Colonic mucosa (tissue), 4 donors: ENCODE measurements around the gene HMBS. TPM values are rescaled to one million over a fixed set of nuclear protein-coding genes. Genes with fewer than 3 reads are reported as not detected.

ENCODE experiments used
- DNase-seq: peaks from one replicate; pipeline ENCODE4 v3.0.0-alpha.2; 2020
- H3K27ac ChIP-seq: fragments of 200-600 bp; one replicate; pipeline ENCODE4 v1.8.0; 2021
- H3K27me3 ChIP-seq: fragments of 200-600 bp; one replicate; pipeline ENCODE4 v1.8.0; 2021
- H3K36me3 ChIP-seq: fragments of 200-600 bp; one replicate; pipeline ENCODE4 v1.8.0; 2021
- H3K4me1 ChIP-seq: fragments of 200-600 bp; one replicate; pipeline ENCODE4 v1.8.0; 2021; ENCODE audit warnings: mild to moderate bottlenecking
- H3K4me3 ChIP-seq: fragments of 200-600 bp; one replicate; pipeline ENCODE4 v1.8.0; 2021
- H3K9ac ChIP-seq, 2 donors: one replicate each; pipeline ENCODE4 v1.7.0; 2013; ENCODE audit warnings: control low read depth in 2 of 2, low read depth in 2 of 2, low read length in 2 of 2
- H3K9me3 ChIP-seq: fragments of 200-600 bp; one replicate; pipeline ENCODE4 v1.8.0; 2021
- intact Hi-C: fragments of 100-400 bp; cut with DNase I; formaldehyde crosslinking; loops from one replicate; pipeline ENCODE4 v1.14.1; 2022
- total RNA-seq, 2 donors: library from RNA; stranded (reverse); fragmentation: NEBNext Ultra II Directional in 1 of 2; extraction: Animal tissue kit (Norgen Biotek cat#: 25700) in 1 of 2; gene quantifications; one replicate each; pipeline ENCODE4 v1.2.1, GENCODE V29; 2021
- TF ChIP-seq, protein P1 (sequence below): fragments of 200-600 bp; IDR thresholded peaks from one replicate; pipeline ENCODE4 v1.8.0; 2022; ENCODE audit warnings: antibody characterized with exemption, mild to moderate bottlenecking
- donor health status: healthy.
- donor health status: DM: no; HTN: no; CAD: no.
- donor health status: DM: no; HTN: no; CAD: no.

The HMBS gene
- total RNA-seq, 2 donors from 2014 or later = 18.7 to 50.5 TPM

DNA sequence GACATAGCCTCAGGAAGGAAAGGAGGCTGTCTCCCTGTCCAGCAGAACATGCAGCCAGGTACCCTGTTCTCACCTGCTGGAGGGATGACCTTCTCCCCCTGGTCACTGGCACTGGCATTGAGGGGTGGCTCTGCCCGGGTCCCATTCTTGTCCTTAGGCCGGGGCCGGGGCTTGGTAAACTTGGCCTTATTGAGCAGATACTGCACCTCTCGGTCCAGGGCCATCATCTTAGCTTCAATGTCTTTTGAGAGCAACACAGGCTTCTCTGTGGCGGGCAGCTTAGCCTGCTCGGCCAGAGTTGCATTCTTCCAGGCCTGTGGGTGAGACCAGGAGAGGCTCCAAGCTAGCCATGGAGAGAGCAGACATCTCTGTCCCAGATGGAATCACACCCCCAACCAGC lies 38.2 kb upstream of the HMBS start:
- intact Hi-C loops = no loop called here
- Histone ChIP-seq H3K4me1 (no peaks in the 10 kb centered on the region), H3K36me3 (peaks cover 18% of the 10 kb centered on the region), H3K27ac (no peak overlapping the region), H3K9me3 (no peaks in the 10 kb centered on the region), H3K9ac (no peak overlapping the region), H3K27me3 (no peaks in the 10 kb centered on the region), H3K4me3 (no peak overlapping the region)
- TF ChIP-seq, protein P1, sequence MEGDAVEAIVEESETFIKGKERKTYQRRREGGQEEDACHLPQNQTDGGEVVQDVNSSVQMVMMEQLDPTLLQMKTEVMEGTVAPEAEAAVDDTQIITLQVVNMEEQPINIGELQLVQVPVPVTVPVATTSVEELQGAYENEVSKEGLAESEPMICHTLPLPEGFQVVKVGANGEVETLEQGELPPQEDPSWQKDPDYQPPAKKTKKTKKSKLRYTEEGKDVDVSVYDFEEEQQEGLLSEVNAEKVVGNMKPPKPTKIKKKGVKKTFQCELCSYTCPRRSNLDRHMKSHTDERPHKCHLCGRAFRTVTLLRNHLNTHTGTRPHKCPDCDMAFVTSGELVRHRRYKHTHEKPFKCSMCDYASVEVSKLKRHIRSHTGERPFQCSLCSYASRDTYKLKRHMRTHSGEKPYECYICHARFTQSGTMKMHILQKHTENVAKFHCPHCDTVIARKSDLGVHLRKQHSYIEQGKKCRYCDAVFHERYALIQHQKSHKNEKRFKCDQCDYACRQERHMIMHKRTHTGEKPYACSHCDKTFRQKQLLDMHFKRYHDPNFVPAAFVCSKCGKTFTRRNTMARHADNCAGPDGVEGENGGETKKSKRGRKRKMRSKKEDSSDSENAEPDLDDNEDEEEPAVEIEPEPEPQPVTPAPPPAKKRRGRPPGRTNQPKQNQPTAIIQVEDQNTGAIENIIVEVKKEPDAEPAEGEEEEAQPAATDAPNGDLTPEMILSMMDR = no peak
- no peak for DNase-seq

DNA sequence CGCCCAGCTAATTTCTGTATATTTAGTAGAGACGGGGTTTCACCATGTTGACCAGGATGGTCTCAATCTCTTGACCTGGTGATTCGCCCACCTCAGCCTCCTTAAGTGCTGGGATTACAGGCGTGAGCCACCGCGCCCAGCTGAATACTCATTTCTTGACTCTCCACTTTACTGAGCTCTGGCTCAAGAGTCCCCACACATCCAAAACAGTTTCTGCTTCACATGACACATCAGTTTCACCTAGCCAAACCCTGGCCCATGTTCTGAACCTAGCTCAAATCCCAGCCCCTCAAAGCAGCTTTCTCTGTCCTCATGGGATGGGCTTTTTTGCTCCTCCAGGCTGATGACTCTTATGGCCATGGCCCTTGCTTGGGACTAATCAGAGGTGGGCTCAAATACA lies 37.5 kb upstream of the HMBS start:
- no peak overlapping the region for H3K27ac ChIP-seq
- intact Hi-C loops = no loop called here
- no peaks in the 10 kb centered on the region for H3K4me1 ChIP-seq
- TF ChIP-seq, protein P1 = no peak
- no peak overlapping the region for H3K9ac ChIP-seq
- no peak overlapping the region for H3K4me3 ChIP-seq
- DNase-seq = no peak
- no peaks in the 10 kb centered on the region for H3K9me3 ChIP-seq
- H3K36me3 ChIP-seq = peaks cover 25% of the 10 kb centered on the region
- H3K27me3 ChIP-seq = no peaks in the 10 kb centered on the region

DNA sequence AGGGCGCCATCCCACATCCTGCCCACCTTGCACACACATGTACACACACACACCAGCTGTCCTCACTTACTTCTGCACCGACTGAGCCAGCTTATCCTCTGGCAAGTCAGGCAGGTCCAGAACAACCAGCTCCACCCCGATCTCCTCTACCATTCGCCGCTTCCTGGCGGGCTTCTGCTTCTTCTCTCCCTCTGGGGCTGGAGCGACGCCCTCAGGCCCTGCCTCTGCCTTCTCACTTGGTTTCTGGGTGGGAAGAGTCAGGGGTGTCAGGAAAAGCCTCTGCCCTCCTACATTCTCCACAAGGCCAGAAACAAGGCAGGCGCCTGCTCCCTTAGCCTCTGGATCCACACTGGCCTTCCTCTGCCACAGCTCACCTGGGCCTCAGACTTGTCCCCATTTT lies 36.0 kb upstream of the HMBS start:
- intact Hi-C loops = no loop called here
- TF ChIP-seq, protein P1 = no peak
- Histone ChIP-seq H3K4me3 (no peak overlapping the region), H3K27ac (no peak overlapping the region), H3K9me3 (no peaks in the 10 kb centered on the region), H3K36me3 (peaks cover 33% of the 10 kb centered on the region), H3K27me3 (no peaks in the 10 kb centered on the region), H3K9ac (no peak overlapping the region), H3K4me1 (no peaks in the 10 kb centered on the region)
- DNase-seq = no peak

DNA sequence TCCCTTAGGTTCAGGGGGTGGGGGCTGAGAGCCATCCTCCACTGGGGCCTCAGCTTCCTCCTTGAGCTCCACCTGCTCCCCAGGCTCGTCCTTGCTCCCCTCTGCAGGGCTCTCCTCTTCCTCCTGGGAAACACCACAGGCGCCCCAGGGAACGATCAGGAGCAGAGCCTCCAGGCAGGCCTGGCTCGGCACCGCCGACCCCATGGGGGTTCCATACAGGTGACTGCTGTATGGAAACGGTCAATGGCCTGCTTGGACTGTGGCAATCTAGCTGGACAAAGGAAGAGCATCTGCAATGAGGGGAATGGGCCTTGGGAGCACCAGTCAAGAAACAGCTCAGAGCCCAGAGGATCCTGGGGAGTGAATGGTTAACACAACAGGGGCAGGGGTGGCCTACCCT lies 35.6 kb upstream of the HMBS start:
- Histone ChIP-seq H3K27ac (no peak overlapping the region), H3K4me1 (no peaks in the 10 kb centered on the region), H3K4me3 (no peak overlapping the region), H3K27me3 (no peaks in the 10 kb centered on the region), H3K36me3 (peaks cover 35% of the 10 kb centered on the region), H3K9ac (no peak overlapping the region), H3K9me3 (no peaks in the 10 kb centered on the region)
- TF ChIP-seq, protein P1 = no peak
- DNase-seq = no peak
- intact Hi-C loops = no loop called here

DNA sequence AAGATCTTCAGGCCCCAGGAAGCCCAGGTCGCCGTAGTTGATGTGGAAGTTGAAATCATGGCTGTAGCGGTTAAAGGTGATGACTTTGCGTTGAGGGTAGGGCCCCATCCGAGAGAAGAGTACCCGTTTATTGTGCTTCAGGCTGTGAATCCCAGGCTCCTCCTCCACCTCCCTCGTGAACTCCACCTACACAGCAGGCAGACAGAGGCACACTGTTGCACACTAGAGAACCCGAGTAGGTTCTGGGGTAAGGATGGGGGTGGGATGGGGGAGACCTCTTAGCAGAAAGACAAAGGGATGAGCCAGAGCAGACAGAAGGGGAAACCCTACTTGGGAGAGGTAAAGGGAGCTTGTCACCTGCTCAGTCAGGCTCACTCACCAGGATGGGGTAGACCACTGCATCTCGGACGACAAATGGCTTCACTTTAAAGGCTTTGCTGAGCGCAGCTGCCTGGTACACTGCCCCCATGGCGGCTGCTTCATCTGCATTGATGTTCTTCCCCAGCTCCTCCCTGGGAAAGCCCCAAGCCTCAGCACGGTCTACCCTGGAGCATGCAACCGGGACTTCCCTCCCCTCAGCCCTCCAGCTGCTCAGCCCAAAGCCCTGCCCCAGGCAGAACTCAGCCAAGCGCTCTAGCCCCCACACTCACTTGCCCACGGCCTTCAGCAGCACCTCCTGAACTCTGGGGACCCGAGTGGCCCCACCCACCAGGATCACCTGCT lies 33.1 kb upstream of the HMBS start:
- Histone ChIP-seq H3K9ac (no peak overlapping the region), H3K4me3 (no peak overlapping the region), H3K36me3 (peaks cover 34% of the 10 kb centered on the region), H3K27me3 (no peaks in the 10 kb centered on the region), H3K27ac (no peak overlapping the region), H3K4me1 (no peaks in the 10 kb centered on the region), H3K9me3 (no peaks in the 10 kb centered on the region)
- intact Hi-C loops = no loop called here
- DNase-seq = no peak
- TF ChIP-seq, protein P1 = no peak
